Measurements from ENCODE around the gene UBE2J1. TPM values are rescaled to one million over a fixed set of nuclear protein-coding genes. Genes with fewer than 3 reads are reported as not detected.
"Not testable (repeated sequence)": the region's sequence is repeated elsewhere in the genome, so short reads cannot be mapped to it uniquely, and the experiment has no call there.

Gene UBE2J1
- total and polyA plus RNA-seq, 12 donors: 18.4 to 65.6 (median 37.9) TPM

DNA sequence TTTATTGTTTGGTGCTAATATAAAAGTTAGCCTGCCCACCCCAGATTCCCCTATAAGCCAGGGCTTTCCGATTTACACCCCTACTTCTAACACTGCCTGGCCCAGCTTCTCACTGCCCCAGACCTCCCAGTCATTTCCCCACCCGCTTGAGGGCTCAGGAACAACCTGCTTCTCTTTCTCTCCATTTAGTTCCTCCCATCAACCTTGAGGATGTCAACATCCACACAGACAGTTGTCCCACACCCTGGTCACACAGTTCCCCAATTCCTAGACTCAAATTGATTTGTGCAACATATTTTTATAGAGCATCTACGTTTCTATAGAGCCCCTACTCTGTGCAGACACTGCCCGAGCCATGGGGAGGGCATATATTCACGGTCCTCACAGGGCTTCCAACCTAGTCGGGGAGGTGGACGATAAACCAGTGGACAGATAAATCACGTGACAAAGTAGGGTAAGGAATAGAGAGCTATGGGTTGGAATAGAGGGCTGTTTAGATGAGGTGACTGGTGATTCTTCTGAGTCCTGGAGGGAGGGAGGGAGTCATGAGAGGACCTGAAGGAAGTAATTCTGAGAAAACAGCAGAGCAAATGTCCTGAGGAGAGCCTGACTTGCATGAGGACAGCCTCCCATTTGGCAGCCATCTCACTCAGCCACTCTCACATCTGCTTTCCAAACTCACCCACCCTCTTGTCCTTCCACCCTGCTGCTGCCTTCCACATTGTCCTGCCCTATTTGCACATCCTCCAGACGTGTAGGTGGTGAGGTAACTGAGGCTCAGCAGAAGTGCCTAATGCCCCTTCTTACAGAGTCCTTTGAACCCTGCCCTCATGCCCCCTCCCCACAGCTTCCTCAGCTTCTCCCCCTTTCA is 43.8 kb downstream of the UBE2J1 start:
- no peak for TF ChIP-seq POLR2A (IDR thresholded peaks at IDR 0.05)
- TF ChIP-seq, protein P1, sequence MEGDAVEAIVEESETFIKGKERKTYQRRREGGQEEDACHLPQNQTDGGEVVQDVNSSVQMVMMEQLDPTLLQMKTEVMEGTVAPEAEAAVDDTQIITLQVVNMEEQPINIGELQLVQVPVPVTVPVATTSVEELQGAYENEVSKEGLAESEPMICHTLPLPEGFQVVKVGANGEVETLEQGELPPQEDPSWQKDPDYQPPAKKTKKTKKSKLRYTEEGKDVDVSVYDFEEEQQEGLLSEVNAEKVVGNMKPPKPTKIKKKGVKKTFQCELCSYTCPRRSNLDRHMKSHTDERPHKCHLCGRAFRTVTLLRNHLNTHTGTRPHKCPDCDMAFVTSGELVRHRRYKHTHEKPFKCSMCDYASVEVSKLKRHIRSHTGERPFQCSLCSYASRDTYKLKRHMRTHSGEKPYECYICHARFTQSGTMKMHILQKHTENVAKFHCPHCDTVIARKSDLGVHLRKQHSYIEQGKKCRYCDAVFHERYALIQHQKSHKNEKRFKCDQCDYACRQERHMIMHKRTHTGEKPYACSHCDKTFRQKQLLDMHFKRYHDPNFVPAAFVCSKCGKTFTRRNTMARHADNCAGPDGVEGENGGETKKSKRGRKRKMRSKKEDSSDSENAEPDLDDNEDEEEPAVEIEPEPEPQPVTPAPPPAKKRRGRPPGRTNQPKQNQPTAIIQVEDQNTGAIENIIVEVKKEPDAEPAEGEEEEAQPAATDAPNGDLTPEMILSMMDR (IDR thresholded peaks at IDR 0.05): no peak
- 69 to 84% (median 74%) methylated on average over 8 to 9 of the region's 9 CpGs for WGBS, 4 donors
- Histone ChIP-seq H3K4me3 (no peak overlapping the region), H3K36me3 (replicated peaks in 1 of 2) (no peaks in the 10 kb centered on the region), H3K4me1 (replicated peaks in 1 of 2) (peaks cover 13 to 18% of the 10 kb centered on the region in 2 donors), H3K9me3 (replicated peaks in 1 of 3) (no peaks in the 10 kb centered on the region), H3K27me3 (no peaks in the 10 kb centered on the region), H3K27ac (no peak overlapping the region)
- intact Hi-C loops (cut with DNase I): no loop called here
- DNase-seq: no peak

DNA sequence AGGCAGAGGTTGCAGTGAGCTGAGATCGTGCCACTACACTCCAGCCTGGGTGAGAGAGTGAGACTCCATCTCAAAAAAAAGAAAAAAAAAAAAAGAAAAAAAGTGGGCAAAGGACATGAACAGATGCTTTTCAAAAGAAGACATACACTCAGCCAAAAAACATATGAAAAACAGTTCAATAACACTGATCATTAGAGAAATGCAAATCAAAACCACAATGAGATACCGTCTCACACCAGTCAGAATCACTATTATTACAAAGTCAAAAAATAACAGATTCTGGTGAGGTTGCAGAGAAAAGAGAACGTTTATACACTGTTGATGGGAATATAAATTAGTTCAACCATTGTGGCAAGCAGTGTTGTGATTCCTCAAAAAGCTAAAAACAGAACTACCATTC is 48.0 kb downstream of the UBE2J1 start:
- H3K27me3 ChIP-seq; H3K4me1 ChIP-seq (replicated peaks in 1 of 2); H3K27ac ChIP-seq; DNase-seq; H3K9me3 ChIP-seq (replicated peaks in 1 of 3); intact Hi-C loops (cut with DNase I); H3K36me3 ChIP-seq (replicated peaks in 1 of 2); H3K4me3 ChIP-seq: not testable (repeated sequence)
- WGBS, 4 donors: 76 to 89% (median 83%) methylated on average over 3 of the region's 3 CpGs

DNA sequence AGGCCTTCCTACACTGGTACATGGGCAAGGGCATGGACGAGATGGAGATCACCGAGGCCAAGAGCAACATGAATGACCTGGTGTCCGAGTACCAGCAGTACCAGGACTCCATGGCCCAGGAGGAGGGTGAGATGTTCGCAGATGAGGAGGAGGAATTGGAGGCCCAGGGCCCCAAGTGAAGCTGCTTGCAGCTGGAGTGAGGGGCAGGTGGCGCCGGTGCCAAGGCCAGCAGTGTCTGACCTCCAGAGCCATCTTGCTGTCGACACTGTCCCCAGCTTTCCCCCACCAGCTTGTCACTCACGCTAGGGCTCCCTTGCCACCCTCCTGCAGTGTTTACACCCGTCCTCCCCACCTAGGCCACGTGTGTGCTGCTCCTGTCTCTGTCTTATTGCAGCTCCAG is 49.6 kb downstream of the UBE2J1 start:
- WGBS, 4 donors: 87 to 90% (median 89%) methylated on average over 8 to 10 of the region's 10 CpGs
- no peak for DNase-seq
- Histone ChIP-seq H3K36me3 (replicated peaks in 1 of 2) (no peaks in the 10 kb centered on the region), H3K27ac (no peak overlapping the region), H3K27me3 (no peaks in the 10 kb centered on the region), H3K4me3 (no peak overlapping the region), H3K9me3 (replicated peaks in 1 of 3) (no peaks in the 10 kb centered on the region), H3K4me1 (replicated peaks in 1 of 2) (no peaks in the 10 kb centered on the region)
- intact Hi-C loops (cut with DNase I): no loop called here
- TF ChIP-seq POLR2A (IDR thresholded peaks at IDR 0.05): no peak
- TF ChIP-seq, protein P1 (IDR thresholded peaks at IDR 0.05): no peak

DNA sequence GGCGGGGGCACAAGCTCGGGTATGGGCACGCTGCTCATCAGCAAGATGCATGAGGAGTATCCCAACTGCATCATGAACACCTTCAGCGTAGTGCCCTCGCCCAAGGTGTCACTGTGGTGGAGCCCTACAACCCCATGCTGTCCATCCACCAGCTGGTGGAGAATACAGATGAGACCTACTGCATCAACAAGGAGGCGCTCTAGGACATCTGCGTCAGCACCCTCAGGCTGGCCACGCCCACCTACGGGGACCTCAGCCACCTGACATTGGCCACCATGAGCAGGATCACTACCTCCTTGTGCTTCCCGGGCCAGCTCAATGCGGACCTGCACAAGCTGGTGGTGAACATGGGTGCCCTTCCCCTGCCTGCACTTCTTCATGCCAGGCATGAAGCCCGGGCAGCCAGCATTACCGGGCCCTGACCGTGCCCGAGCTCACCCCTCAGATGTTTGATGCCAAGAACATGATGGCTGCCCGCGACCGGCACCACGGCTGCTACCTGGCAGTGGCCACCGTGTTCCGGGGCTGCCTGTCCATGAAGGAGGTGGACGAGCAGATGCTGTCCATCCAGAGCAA is 50.2 kb downstream of the UBE2J1 start:
- TF ChIP-seq, protein P1 (IDR thresholded peaks at IDR 0.05): no peak
- no peak for TF ChIP-seq POLR2A (IDR thresholded peaks at IDR 0.05)
- WGBS, 4 donors: 77 to 91% (median 90%) methylated on average over 5 to 22 of the region's 22 CpGs
- intact Hi-C loops (cut with DNase I): no loop called here
- DNase-seq: no peak
- Histone ChIP-seq H3K27me3 (no peaks in the 10 kb centered on the region), H3K36me3 (replicated peaks in 1 of 2) (no peaks in the 10 kb centered on the region), H3K4me1 (replicated peaks in 1 of 2) (no peaks in the 10 kb centered on the region), H3K27ac (no peak overlapping the region), H3K9me3 (replicated peaks in 1 of 3) (no peaks in the 10 kb centered on the region), H3K4me3 (no peak overlapping the region)

Measured in adrenal gland (tissue), 12 donors.